Measurements from ENCODE around the gene NXNL2.

Gene NXNL2

DNA sequence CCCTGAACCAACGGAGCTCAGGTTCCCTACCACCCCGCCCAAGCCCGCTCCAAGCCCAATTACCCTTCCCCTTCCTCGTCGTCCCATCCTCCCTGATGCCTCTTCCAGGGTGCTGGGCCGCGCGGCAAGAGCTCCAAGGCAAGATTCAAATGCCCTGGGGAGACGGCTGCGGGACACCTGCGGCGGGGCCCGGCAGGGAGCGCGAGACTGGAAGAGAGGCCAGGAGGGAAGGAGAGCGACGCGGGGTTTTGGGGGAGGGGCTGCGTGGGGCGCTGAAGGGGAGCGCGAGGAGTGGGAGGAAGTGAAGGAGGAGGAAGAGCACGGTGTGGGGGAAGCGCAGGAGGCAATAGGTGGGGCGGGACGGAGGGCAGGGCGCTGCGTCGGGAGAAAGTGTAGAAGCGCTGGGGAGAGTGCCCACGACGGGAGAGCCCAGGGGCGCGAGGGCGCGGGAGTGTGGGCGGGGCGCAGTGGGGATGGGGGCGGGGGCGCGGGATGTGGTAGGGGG is 975 bp upstream of the NXNL2 start:
- DNase-seq: no peak

DNA sequence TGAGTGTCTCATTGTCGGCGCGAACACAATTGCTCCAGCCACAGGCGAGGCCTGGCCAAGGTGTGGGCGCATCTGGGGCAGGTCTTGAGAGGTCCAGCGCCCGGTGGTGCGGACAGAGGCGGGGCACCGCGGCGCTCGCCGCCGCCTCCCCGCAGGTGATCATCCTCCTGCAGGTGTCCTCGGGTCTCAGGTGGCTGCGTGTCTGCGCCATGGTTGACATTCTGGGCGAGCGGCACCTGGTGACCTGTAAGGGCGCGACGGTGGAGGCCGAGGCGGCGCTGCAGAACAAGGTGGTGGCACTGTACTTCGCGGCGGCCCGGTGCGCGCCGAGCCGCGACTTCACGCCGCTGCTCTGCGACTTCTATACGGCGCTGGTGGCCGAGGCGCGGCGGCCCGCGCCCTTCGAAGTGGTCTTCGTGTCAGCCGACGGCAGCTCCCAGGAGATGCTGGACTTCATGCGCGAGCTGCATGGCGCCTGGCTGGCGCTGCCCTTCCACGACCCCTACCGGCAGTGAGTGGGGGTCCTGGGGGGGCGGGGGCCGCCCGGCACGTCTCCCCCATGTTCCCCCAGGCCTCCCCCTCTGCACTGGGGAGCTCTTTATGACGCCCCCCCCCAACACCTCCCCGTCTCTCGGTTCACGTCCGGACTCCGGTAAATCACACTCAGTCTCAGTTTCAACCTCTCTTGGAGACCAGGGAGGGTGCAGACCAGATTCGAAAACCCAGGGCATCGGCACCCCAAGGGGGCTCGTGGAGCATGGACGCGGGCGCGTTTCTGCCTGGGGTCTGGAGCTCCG is 446 bp downstream of the NXNL2 start:
- DNase-seq: no peak

DNA sequence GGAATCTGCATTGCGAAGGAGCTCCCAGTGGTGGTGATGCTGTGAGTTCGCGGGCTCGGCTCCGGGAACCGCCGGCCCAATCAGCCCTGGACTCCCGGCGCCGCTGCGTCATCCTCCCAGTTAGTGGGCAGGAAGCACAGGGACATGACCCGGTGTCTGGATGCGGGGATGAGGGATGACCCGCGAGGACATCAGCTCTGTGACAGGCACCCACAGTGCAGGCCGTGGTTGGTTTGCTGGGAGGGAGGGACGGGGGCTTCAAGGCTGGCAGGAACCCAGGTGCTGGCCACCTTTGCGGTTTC is 996 bp downstream of the NXNL2 start:
- DNase-seq: no peak

DNA sequence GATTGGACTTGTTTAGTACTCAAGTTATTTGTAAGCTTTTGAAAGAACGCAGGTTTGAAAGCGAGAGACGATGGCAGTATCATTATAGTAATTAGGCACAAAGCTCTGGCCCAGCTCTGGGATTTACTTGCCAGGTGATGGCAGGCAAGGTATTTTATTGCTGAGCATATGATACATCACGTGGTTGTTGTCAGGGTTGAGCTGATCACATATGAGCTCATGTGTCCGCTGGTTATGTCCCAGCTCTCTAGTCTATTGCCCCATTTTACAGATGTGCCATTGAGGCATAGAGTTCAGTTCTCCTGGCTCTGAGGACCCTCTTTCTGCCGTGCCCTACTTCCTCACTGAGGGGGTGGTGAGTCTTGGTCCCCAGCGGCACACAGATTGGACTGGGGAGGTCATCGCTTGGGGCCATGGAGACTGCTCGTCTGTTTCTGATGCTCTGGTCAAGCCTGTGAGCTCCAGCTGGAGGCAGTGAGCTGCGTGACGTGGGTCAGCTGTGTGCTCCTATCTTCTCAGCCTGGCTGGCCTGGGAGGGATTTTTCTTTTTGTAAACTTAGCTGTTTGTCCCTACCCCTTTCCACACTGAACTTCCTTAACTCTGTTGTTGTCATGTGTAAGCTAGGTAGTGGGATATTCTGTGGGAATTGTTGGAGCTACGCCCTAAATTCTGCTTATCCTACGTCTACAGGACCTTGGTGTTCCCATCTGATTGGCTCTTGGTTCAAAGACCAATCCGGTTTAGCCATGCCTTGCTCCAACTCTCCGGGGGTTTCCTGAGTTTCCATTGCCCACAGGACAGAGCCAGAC is 2.2 kb downstream of the NXNL2 start:
- DNase-seq: no peak

DNA sequence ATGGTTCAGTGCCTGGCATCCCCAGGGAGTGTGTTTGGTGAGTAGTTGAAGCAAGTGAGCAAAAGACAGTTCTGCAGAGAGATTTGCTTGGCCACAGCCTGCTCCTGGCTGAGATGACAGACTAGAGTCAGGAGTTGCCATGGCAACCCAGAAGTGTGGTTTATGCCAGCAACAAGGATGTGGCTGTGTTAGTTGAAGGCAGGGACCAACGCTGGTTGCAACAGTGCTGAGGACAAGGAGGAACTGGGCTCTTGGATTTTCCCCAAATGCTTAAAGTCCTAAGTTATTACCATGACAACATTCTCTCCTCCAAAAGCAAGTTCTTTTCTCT is 2.7 kb downstream of the NXNL2 start:
- DNase-seq: no peak

DNA sequence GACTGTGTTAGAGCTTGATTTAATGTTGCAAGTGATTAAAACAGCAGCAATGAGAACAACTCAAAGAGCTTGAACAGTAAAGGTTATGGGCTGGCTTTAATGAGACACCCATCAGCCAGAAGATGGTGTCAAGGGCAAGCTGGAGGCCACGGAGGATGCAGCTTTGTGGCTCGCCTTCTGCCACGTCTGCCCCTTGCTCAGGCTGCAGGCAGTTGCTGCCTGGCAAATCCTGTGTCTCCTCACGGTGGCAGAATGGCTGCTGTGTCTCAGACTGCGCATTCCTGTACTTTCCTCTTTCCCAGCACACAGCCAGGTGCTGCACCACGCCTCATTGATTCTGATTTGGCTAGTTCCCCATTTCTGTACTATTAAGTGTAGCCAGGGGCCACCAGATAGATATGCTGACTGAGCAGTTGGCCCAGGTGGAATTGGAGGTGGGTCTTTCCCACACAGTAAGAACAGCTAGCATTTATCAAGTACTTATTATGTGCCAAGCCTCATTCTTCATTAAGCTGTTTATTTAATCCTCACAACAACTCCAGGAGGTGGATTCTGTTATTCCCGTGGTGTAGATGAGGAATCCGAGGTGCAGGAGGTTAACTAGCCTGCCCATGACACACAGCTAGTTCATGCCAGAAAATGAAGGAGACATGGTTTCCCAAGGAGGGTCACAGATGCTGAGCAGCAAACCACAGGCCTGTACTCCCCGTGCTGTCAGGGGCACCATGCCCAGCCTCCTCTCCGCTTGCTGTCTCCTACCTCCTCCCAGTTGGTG is 3.5 kb downstream of the NXNL2 start:
- no peak for DNase-seq

DNA sequence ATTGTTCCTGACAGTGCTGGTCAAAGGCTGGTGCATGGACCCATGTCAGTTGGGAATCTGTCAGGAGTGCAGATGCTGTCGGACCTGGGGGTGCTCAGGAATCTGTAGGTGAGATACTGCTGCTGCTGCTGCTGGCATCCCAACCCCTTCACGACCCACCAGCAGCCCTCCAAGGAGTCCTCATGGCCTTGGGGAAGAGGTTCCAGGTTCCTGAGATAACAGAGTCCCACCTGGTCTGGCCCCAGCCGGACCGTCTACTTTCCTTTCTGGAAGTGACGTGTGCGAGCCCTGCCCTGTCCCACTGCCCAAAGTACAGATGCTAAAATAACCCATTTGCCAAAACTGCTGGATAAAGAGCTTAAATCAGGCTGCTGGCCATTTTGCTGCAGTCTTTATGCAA is 4.3 kb downstream of the NXNL2 start:
- no peak for DNase-seq

DNA sequence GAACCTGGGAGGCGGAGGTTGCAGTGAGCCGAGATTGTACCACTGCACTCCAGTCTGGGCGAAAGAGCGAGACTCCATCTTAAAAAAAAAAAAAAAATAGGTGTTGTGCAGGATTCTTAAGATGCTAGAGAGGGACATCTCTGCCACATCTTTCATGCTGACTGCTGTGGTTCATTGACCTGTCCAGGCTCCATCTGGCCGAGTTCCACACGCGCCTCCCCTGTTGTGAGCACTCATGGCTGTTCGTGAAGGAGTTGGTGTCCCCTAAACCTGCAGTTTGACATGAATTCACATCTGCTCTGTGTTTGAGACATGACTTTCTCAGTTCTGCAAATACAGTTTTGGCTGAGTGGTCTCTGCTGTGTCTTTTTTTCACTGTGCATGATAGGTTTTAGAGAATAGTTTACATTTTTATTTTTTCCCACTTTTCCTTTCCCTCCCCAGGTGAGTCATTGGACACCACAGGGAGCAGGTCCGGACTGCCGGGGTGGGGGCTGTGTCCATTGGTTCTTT is 5.3 kb downstream of the NXNL2 start:
- DNase-seq: no peak

DNA sequence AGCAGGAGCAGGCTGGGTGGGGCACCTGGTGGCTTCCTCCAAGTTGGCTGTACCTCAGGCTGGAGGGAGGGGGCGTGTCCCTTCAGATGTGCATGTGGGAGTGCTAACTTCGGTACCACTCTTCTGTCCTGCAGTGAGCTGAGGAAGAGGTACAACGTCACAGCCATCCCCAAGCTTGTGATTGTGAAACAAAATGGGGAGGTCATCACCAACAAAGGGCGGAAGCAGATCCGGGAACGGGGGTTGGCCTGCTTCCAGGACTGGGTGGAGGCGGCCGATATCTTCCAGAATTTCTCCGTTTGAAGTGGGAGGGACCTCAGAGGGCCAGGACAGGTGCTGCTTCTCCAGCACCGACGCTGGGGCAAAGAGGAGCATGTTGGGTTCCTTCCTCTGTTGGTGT is 9.3 kb downstream of the NXNL2 start:
- DNase-seq: no peak

DNA sequence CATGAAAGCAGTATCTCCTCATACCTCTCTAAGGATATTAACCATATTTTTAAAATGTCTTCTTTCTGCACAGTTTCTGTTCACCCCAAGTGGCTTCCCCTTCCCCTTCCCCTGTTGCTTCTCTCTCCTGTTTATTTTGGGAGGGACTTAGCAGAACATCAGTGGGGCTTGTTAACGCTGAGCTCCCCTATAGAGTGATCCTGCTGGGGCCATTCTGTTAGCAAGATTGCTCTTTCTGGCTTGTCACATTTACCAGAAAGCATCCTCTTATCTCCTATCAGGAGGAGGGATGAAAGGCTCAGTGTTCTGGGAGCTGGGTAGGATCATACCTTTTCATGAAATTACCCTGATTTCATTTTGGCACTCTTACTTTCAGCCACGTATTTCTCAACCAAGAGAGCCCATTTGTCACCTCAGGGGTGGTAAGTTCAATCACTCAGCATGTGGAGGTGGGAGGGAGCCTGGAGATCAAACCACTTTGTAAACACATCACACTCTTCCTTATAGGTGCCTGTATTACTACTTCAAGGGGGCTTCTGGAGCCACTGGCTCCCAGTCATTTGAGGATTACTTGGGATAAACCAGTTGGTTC is 16.7 kb downstream of the NXNL2 start:
- no peak for DNase-seq

DNA sequence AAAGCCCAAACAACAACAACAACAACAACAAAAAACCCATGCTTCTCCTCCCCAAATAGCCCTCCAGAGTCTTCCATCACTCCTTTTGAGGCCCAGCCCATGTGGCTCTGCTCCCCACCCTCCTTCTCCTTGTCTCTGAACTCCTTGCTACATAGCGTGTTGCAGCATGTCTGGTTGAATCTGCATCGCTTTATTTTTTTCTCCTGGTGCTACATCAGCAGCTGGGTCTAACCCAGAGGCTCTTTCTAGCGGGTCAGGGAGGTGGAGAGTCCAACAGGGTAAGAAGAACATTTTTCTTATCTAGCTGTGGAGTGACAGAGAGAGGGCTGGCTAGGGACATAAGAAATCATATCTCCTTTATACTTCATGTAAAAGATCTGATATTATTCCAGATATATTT is 18.4 kb downstream of the NXNL2 start:
- no peak for DNase-seq

DNA sequence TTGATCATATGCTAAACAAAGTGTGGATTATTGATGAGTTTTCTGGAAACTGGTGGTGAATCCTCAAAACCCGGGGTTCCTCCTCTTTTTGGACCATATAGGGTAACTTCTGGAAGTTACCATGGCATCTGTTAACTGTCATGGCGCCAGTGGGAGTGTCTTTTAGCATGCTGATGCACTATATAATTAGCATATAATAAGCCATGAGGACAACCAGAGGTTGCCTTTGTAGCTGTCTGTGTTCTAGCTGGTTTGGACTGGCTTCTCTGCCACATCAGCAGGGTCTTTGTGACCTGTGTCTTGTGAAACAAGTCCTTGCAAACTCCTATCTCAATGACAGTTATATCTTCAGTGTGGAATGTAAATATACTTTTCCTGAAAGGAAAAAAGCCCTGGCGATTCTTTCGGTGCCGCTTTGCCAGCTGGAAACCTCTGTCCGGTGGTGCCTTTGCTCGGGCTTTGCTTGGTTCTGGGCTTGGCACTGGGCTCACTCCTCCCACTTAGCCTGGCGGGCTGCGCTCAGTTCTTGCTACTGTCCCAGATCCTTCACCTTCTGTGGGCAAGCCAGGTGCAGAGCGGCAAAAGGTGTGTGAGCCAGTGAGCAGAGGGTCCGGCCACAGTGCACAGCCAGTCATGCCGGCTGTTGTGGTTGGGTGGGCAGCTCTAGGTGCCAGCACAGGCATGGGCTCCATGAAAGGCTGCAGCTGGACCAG is 20.4 kb downstream of the NXNL2 start:
- DNase-seq: no peak

DNA sequence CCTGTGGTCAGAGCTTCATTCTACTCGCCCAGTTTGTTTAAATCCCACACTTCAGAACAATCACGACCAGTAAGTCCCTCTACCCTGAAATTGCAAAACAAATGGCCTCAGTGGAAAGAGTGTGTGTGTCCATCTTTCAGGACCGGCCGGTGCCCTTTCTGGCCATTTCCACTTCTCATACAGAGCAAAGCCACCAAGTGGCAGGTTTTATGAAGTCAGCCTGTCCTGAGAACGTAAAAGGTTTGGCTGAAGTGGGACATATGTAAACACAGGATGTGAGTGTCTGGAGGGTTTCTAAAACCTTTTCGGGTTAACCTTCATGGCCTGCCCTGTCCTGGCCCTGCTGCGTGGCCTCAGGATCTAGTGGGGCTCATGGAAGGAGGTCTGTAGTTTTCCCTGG is 24.7 kb downstream of the NXNL2 start:
- DNase-seq: no peak

DNA sequence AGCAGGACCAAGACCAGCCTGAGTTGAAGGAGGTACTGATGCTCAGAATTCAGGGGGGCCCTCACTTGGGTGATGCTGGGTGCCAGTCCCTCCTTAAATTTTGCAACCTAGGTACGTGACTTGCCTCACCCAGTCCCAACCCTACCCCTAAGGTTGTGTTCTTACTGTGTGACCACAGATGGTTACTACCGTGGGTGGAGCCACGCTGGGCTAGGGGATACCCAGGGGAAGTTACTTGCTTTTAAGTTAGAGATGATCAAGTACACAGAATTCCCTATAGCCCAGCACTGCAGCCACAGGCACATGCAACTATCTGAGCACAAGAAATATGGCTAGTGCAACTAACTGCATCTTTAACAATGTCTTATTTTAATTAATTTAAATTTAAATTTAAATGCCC is 32.9 kb downstream of the NXNL2 start:
- no peak for DNase-seq

DNA sequence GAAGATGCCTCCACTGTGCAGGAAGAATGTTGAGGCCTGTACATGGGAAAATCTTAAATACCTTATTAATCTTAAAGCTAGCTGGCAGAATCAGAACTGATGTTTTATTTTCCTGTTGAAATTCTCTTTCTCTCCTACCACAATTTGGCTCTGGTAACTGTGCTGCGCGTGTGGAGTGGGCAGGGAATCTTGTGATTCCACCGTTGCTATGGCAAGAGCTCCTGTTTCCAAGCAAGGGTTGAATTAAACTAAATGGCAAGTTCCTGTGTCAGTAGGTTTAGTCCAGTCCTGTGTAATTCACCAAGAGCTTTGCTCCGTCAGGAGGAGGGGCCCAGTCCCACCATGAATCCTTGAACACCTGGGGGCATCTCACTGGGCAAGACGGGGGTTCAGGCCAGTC is 36.4 kb downstream of the NXNL2 start:
- no peak for DNase-seq

DNA sequence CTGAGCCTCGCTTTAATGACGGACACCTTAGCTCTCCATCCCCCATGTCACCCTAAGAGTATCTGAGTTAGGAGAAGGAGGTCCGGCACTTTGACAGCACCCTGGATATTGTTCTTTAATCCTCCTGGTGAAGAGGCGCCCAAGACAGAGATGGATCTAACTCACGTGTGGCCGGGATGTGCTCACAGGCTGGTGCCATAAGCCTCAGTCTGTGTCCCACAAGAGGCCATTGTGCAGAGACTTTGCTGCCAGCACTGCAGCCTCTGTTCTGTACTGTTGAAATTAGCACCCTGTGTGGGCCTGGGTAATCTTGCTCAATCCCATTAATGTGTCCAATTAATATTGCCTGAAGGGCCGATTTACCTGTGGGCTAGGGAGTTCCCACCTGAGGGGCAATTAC is 37.7 kb downstream of the NXNL2 start:
- no peak for DNase-seq

DNA sequence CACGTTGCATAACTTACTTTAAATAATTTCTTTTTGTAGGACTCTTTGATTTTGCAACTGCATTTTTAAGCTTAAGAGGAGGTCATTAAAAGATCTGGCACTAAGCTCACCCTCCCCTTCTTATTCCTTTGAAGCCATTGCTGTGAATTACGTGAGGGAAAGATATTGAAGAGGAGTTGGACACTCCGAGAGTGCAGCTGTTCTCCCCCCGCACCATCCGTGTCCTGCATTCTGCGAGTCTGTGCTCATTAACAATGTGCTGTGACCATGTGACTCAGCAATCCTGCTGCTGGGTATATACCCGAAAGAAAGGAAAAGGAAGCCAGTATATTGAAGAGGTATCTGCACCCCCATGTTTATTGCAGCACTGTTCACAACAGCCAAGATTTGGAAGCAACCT is 40.0 kb downstream of the NXNL2 start:
- DNase-seq: no peak

DNA sequence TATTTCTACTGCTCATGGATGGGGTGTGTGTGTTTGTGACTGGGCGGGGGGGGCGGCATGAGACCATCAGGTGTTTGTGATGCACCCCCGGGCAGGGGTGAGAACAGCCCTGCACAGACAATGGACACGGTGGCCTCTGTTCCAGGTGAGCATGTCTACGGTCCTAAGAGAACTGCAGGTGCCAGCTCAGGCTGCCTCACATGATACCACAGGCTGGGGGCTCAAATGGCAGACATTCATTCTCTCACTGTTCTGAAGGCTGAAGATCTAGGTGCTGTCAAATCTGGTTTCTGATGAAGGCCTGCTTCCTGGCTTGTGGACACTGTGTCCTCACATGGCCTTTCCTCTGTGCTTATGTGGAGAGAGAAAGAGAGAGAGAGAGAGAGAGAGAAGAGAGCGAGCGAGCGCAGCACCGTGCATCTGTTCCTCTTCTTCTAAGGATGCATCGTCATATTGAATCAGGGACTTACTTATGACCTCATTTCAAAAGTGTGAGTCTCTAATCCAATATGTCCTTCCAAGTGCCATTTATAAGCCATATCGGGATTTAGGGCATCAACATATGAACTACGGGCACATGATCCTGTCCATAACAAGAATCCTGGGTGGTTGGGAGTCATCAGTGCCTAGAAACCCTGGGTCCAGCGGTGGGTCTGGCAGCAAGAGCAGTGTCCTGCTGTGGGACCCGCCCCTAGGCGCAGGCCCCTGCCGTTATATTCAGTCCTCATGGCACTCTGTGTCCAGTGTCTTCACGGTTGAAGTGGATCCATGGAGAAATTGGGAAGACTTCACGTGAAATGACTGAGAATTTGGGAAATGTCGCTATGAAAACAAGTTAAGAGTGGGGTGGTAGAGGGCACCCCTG is 42.5 kb downstream of the NXNL2 start:
- no peak for DNase-seq

DNA sequence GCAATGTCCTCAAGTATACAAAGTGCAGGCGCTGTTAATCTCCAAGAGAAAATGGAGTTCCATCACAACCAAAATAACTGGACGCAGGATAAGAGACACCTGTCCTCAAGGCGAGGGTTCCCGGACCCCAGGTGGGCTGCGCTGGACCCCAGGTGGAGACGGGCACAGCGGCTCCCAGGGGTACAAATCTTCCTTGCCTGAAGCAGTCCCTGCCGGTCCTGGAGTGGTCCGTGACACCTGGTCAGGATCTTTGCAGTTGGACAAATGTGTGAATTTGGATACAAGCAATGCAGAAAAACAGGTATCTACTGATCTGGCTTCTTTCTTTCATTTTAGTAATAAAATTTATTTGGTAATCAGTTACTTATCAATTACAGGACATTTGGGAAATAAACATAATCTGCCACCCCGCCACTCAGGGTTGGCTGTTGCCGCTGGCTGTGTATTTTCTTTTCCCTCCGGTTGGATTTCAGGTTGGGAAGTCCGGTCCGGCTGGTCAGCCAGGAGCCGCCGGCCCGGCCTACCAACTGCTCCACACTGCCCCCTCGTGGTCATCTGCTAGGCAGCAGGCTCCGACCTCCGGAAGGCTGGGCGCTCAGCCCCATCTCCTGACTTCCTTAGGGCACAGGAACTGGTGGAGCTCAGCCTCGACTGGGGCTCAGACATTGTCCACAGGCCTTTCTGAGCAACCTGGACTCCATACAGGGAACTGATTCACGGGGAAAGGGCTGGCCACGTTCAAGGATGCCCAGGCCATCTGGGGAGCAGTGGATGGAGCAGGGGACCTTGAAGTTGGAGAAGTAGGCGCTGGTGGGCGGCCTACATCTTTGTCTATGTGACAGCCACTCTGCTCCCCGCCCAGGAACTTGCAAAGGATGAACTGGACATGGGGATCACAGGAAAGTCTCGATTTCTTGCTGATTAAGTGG is 43.4 kb downstream of the NXNL2 start:
- DNase-seq: peak; percentile 8

DNA sequence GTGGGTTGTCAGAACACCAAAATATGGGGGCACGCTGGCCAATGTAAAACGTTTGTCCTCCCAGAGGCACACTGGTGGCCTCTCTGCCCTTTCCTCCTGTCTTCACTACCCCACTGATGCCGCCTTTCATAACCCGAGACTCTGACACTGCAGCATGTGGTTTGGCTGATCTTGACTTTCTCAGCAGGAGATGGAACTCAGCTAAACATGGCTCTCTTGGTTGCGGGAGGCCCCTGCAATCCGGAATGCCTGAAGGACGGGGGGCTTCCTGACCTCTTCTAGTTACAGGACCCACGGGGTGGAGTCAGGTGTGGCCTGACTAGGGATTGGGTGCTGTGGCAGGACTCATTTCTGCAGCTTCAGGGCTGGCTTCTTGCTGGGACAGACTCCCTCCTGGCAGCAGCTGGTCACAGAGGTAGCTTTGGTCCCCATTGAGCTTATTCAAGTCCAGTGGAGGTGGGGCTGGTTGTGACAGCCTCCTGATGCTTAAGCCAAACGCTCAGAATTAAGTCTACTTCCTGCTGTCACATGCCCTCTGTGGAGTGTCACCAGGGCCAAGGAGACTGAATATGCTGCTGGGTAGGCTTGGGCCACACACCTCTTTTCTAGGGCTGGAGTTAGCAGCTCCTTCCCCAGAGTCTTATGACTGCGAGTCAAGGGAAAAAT is 44.2 kb downstream of the NXNL2 start:
- no peak for DNase-seq
